SH-SY5Y (cell line): ENCODE data around the gene C2CD3.

ENCODE experiments used
- GATA2 ChIP-seq: IDR thresholded peaks from 2 replicates; pipeline ENCODE4 v1.6.1; 2011; ENCODE audit warnings: mild to moderate bottlenecking, low read depth, low read length
- GATA3 ChIP-seq: IDR thresholded peaks from 2 replicates; pipeline ENCODE4 v1.6.1; 2011; ENCODE audit warnings: low read depth, mild to moderate bottlenecking, low read length, moderate library complexity

DNA sequence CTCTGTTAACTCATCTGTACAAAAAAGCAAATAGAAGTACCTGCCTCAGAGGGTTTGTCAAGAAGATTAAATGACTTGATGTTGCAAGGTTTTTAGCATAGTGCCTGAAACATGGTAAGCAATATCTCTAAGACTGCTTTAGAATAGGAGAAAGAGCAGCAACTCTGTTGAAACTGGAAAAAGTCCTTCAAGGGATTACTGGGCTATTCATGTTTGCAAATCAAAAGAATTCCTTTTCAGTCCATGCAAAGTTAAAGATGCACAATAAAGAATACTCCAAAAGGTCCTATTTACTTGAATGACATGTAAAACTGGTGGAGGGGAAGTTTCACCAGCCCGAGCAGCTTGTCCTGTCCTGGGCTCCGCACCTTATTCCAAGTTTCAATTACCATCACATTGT lies 70.6 kb downstream of the C2CD3 start:
- TF ChIP-seq GATA3 (no peak), GATA2 (no peak)
